B cell (primary cell): ENCODE data around the gene XRRA1. TPM values are rescaled to one million over a fixed set of nuclear protein-coding genes. Genes with fewer than 3 reads are reported as not detected.

Source experiments
- ATAC-seq: fragments of 200-7000 bp; cut with Tn5 transposase; one replicate; pipeline ENCODE4 v1.10.0; 2021; ENCODE audit warnings: low read depth, mild to moderate bottlenecking, moderate number of reproducible peaks, moderate library complexity
- CTCF ChIA-PET: fragments of 350-600 bp; sonication (Branson Sonifier 250); formaldehyde crosslinking; loops from one replicate; lab custom pipeline; 2021; ENCODE audit warnings: antibody characterized with exemption, inconsistent platforms; lab: Charles Lee
- POLR2A ChIA-PET: fragments of 350-600 bp; sonication (Branson Sonifier 250); formaldehyde crosslinking; loops from one replicate; lab custom pipeline; 2021; ENCODE audit warnings: antibody characterized with exemption; lab: Charles Lee
- DNase-seq: peaks from one replicate; pipeline ENCODE4 v3.0.0; 2013
- H2AFZ ChIP-seq: 2 replicates; pipeline ENCODE4 v1.6.1; 2012; ENCODE audit warnings: mild to moderate bottlenecking, low read depth, low read length; ENCODE audit not compliant: insufficient read depth, poor library complexity, severe bottlenecking
- H3K27ac ChIP-seq, 2 donors: 1 replicate in 1 of 2; 2 replicates in 1 of 2; pipeline ENCODE4 v1.5.1; 2012 to 2013; ENCODE audit warnings: low read length in 2 of 2, mild to moderate bottlenecking in 2 of 2, moderate library complexity in 1 of 2
- H3K27me3 ChIP-seq, 4 experiments: fragments of 200-600 bp in 1 of 4; sonication (generic) in 1 of 4; replicated peaks in 1 of 4; 1 replicate in 2 of 4; 2 replicates in 2 of 4; pipeline versions ENCODE4 v1.6.1 to v1.7.0; 2013 to 2016; ENCODE audit warnings: low read length in 3 of 4, mild to moderate bottlenecking in 2 of 4, mixed read lengths in 1 of 4, moderate library complexity in 1 of 4; ENCODE audit not compliant: insufficient read depth in 4 of 4, control insufficient read depth in 3 of 4; ENCODE audit errors: control extremely low read depth in 1 of 4
- H3K36me3 ChIP-seq, 2 experiments: replicated peaks in 1 of 2; 1 replicate in 1 of 2; 2 replicates in 1 of 2; pipeline versions ENCODE4 v1.6.1 to v1.7.1; 2013; ENCODE audit warnings: low read length in 1 of 2; ENCODE audit not compliant: insufficient read depth in 2 of 2, control insufficient read depth in 1 of 2; ENCODE audit errors: control extremely low read depth in 1 of 2, extremely low read depth in 1 of 2
- H3K4me1 ChIP-seq, 2 donors: fragments of 200-600 bp in 1 of 2; sonication (generic) in 1 of 2; 1 replicate in 1 of 2; 2 replicates in 1 of 2; pipeline versions ENCODE4 v1.5.1 to v1.6.1; 2013 to 2017; ENCODE audit warnings: low read length in 2 of 2; ENCODE audit not compliant: control insufficient read depth in 2 of 2, insufficient read depth in 2 of 2
- H3K4me2 ChIP-seq: replicated peaks from 2 replicates; pipeline ENCODE3; 2012; ENCODE audit warnings: mild to moderate bottlenecking, low read depth, low read length; ENCODE audit not compliant: poor library complexity, severe bottlenecking
- H3K4me3 ChIP-seq, 5 experiments: fragments of 200-600 bp in 1 of 5; sonication (generic) in 1 of 5; 1 replicate in 3 of 5; 2 replicates in 2 of 5; pipeline versions ENCODE4 v1.5.1 to v1.7.0; 2011 to 2016; ENCODE audit warnings: low read length in 4 of 5, mild to moderate bottlenecking in 4 of 5, low read depth in 2 of 5, control low read depth in 1 of 5, moderate library complexity in 1 of 5; ENCODE audit not compliant: insufficient read depth in 1 of 5; ENCODE audit errors: control extremely low read depth in 1 of 5, extremely low read depth in 1 of 5
- H3K79me2 ChIP-seq: fragments of 200-600 bp; sonication (generic); one replicate; pipeline ENCODE4 v1.6.0; 2016; ENCODE audit warnings: low read length; ENCODE audit not compliant: control insufficient read depth, insufficient read depth
- H3K9ac ChIP-seq: fragments of 200-600 bp; sonication (generic); 2 replicates; pipeline ENCODE4 v1.6.1; 2017; ENCODE audit warnings: mild to moderate bottlenecking, low read length, moderate library complexity
- H3K9me3 ChIP-seq, 3 donors: one replicate each; pipeline versions ENCODE4 v1.6.1 to v1.7.1; 2013; ENCODE audit warnings: low read length in 2 of 3; ENCODE audit not compliant: control insufficient read depth in 2 of 3, insufficient read depth in 1 of 3; ENCODE audit errors: control extremely low read depth in 1 of 3
- H4K20me1 ChIP-seq: 2 replicates; pipeline ENCODE4 v1.6.0; 2012; ENCODE audit warnings: mild to moderate bottlenecking, low read length; ENCODE audit not compliant: insufficient read depth, control insufficient read depth, poor library complexity, severe bottlenecking
- H3K27ac Mint-ChIP-seq: one replicate; pipeline ENCODE4 v1.8.0; 2021; ENCODE audit warnings: mixed read lengths
- H3K27me3 Mint-ChIP-seq: one replicate; pipeline ENCODE4 v1.8.0; 2021; ENCODE audit warnings: mixed read lengths
- H3K4me1 Mint-ChIP-seq: one replicate; pipeline ENCODE4 v1.8.0; 2021; ENCODE audit warnings: mixed read lengths
- H3K4me3 Mint-ChIP-seq: one replicate; pipeline ENCODE4 v1.8.0; 2021; ENCODE audit warnings: mixed read lengths
- H3K9me3 Mint-ChIP-seq: one replicate; pipeline ENCODE4 v1.8.0; 2022; ENCODE audit warnings: mixed read lengths; ENCODE audit not compliant: insufficient read depth
- EZH2 ChIP-seq: IDR thresholded peaks from 2 replicates; pipeline ENCODE4 v1.6.1; 2012; ENCODE audit warnings: borderline replicate concordance, low read depth, mild to moderate bottlenecking, moderate library complexity, low read length; ENCODE audit not compliant: insufficient read depth, poor library complexity, severe bottlenecking
- WGBS: methylation state at CpG from one replicate; pipeline ENCODE4 v1.1.5; 2013; ENCODE audit warnings: missing lambda C conversion rate; ENCODE audit not compliant: insufficient coverage; 5-methylcytosine and 5-hydroxymethylcytosine counted together
- intact Hi-C: fragments of 100-400 bp; cut with micrococcal nuclease; formaldehyde crosslinking; loops from one replicate; pipeline ENCODE4 v1.10.0; 2022
- polyA plus RNA-seq: library from polyadenylated mRNA; depleted of rRNA; stranded (reverse); fragments of >200 nt; gene quantifications from 2 replicates; pipeline ENCODE4 v1.2.3, GENCODE V29; 2012
- total RNA-seq, 2 donors: library from RNA; stranded (reverse); fragments of 120-200 nt in 1 of 2; gene quantifications; 1 replicate in 1 of 2; 2 replicates in 1 of 2; pipeline versions ENCODE4 v1.2.3 to v1.2.4, GENCODE V29; 2013 to 2022
- TF ChIP-seq, protein P1 (sequence below): fragments of 200-600 bp; IDR thresholded peaks from one replicate; pipeline ENCODE4 v1.8.0; 2022; ENCODE audit warnings: antibody characterized with exemption, mild to moderate bottlenecking

Gene XRRA1
- total and polyA plus RNA-seq, 2 donors (not counting 1 experiment from before 2014, with no cell fraction given), result 6.9 to 80.8 TPM

DNA sequence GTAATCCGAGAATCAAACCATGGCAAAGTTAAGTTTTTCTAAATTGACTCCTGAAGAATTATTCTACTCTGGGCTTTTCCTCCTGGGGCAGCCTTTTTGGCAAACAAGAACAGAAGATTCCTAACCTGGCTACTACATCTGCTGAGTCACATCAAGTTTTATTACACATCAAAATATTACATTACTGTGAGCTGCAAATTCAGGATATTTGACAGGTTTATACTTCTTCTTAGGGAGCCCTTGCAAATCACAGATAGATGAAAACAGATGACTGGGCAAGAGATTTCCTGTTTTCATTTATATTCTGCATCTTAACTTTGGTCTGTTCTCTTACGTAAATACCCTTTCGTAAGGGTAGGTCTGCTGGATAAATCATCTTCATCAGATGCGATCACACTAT lies 23.6 kb downstream of the XRRA1 start:
- no peak overlapping the region for H3K4me3 Mint-ChIP-seq
- no peaks in the 10 kb centered on the region for H3K4me1 Mint-ChIP-seq
- H3K79me2 ChIP-seq, result no peaks in the 10 kb centered on the region
- no peak overlapping the region for H3K4me2 ChIP-seq
- WGBS, result 100% methylated on average over 1 of the region's 4 CpGs
- ChIA-PET CTCF (interaction anchor here (0.7 to 16.6 kb wide), 5 partner anchors 12 to 325 kb away, joined by 3 to 235 read pairs (median 4); no protein-coding TSS in a partner anchor), POLR2A (no interaction called here)
- H3K4me1 ChIP-seq, result no peaks in the 10 kb centered on the region
- intact Hi-C loops, result no loop called here
- no peak for TF ChIP-seq EZH2
- TF ChIP-seq, protein P1, sequence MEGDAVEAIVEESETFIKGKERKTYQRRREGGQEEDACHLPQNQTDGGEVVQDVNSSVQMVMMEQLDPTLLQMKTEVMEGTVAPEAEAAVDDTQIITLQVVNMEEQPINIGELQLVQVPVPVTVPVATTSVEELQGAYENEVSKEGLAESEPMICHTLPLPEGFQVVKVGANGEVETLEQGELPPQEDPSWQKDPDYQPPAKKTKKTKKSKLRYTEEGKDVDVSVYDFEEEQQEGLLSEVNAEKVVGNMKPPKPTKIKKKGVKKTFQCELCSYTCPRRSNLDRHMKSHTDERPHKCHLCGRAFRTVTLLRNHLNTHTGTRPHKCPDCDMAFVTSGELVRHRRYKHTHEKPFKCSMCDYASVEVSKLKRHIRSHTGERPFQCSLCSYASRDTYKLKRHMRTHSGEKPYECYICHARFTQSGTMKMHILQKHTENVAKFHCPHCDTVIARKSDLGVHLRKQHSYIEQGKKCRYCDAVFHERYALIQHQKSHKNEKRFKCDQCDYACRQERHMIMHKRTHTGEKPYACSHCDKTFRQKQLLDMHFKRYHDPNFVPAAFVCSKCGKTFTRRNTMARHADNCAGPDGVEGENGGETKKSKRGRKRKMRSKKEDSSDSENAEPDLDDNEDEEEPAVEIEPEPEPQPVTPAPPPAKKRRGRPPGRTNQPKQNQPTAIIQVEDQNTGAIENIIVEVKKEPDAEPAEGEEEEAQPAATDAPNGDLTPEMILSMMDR, result no peak
- ATAC-seq (no peak), DNase-seq (no peak)
- no peak overlapping the region for H3K27ac ChIP-seq
- H3K4me3 ChIP-seq, result no peak overlapping the region
- H3K9me3 ChIP-seq, result no peaks in the 10 kb centered on the region
- H3K9me3 Mint-ChIP-seq, result no peaks in the 10 kb centered on the region
- H3K9ac ChIP-seq, result no peak overlapping the region
- no peak overlapping the region for H2AFZ ChIP-seq
- H3K36me3 ChIP-seq, result peaks cover 3 to 4% of the 10 kb centered on the region in 2 experiments
- no peak overlapping the region for H3K27ac Mint-ChIP-seq
- H3K27me3 ChIP-seq, result no peaks in the 10 kb centered on the region
- H4K20me1 ChIP-seq, result no peaks in the 10 kb centered on the region
- H3K27me3 Mint-ChIP-seq, result no peaks in the 10 kb centered on the region

DNA sequence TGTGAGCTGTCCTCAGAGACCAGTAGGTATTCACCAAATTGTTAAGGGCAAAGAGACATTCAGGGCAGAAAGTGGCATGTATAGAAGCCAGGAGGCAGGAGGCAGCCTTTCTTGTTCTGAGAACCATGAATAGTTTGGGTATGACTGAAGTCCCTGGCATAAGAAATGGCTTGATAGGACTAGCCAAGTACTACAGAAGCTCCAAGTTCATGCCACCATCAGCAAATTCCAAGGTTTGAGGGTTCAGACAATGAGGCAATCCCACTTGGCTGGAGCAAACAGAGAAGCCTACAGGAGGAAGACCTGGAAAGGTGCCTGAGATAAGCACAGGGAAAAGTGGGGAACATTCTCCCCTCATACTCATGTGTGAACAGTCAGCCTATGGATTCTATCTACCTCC lies 25.8 kb downstream of the XRRA1 start:
- CTCF ChIA-PET, result interaction anchor here (1.4 to 16.6 kb wide), 2 partner anchors 106 to 325 kb away, joined by 8 to 235 read pairs; no protein-coding TSS in a partner anchor
- intact Hi-C loops, result no loop called here

More for the DNA sequence above, 25.8 kb downstream of the XRRA1 start:
- H3K9me3 ChIP-seq, result no peaks in the 10 kb centered on the region
- Mint-ChIP-seq H3K4me3 (no peak overlapping the region), H3K27me3 (no peaks in the 10 kb centered on the region), H3K27ac (no peak overlapping the region), H3K9me3 (no peaks in the 10 kb centered on the region), H3K4me1 (no peaks in the 10 kb centered on the region)
- H3K79me2 ChIP-seq, result no peaks in the 10 kb centered on the region
- H3K4me3 ChIP-seq, result no peak overlapping the region
- ATAC-seq, result no peak
- no peaks in the 10 kb centered on the region for H4K20me1 ChIP-seq
- TF ChIP-seq, protein P1, result no peak
- no peak for TF ChIP-seq EZH2
- H3K9ac ChIP-seq, result no peak overlapping the region
- H3K4me1 ChIP-seq, result no peaks in the 10 kb centered on the region
- H3K36me3 ChIP-seq, result peaks cover 9 to 10% of the 10 kb centered on the region in 2 experiments
- H3K27ac ChIP-seq, result no peak overlapping the region
- no peaks in the 10 kb centered on the region for H3K27me3 ChIP-seq
- no peak for DNase-seq
- H2AFZ ChIP-seq, result no peak overlapping the region
- POLR2A ChIA-PET, result no interaction called here
- H3K4me2 ChIP-seq, result no peak overlapping the region
